Measurements from ENCODE around the gene KATNAL2. TPM values are rescaled to one million over a fixed set of nuclear protein-coding genes. Genes with fewer than 3 reads are reported as not detected.
A peak's percentile ranks its signal among the peaks of the same experiment; 100 is the strongest.

The KATNAL2 gene
- polyA plus RNA-seq, 1 of the 3 experiments (the other 2 are of a cell fraction): 6.5 TPM

- peak; percentile 93 for DNase-seq
- H3K9me2 ChIP-seq: no peaks in the 10 kb centered on the region
- H3K4me3 ChIP-seq (ENCODE audit: low read depth in 2 of 2, low read length in 1 of 2): peak within 1 kb of the TSS; percentile 85 to 93
- H3K36me3 ChIP-seq (replicated peaks in 1 of 2; ENCODE audit: control insufficient read depth in 1 of 2, insufficient read depth in 2 of 2, low read length in 1 of 2): peaks cover 24 to 27% of the 10 kb centered on the region in 2 experiments
- H3F3A ChIP-seq (replicated peaks; ENCODE audit: insufficient read depth): no peaks in the 10 kb centered on the region
- no peaks in the 10 kb centered on the region for H3K27me3 ChIP-seq (ENCODE audit: insufficient read depth)
- H3K9me3 ChIP-seq: no peaks in the 10 kb centered on the region
- H3K9ac ChIP-seq: peak within 1 kb of the TSS; percentile 86
- ChIA-PET POLR2A (interaction anchor here (0.7 to 2.3 kb wide), 12 partner anchors 10 to 86 kb away, joined by 3 to 10 read pairs (median 4); partner anchors contain the start of gene IER3IP1), CTCF (interaction anchor here (0.6 to 2.3 kb wide), 11 partner anchors 12 to 977 kb away, joined by 3 to 15 read pairs (median 3); a partner anchor contains a TSS)
- H3K27ac ChIP-seq (ENCODE audit: low read depth in 2 of 2, low read length in 1 of 2): peak within 1 kb of the TSS; percentile 91 to 98
- H3K79me2 ChIP-seq (ENCODE audit: insufficient read depth): peaks cover 48% of the 10 kb centered on the region
- H2AFZ ChIP-seq (ENCODE audit: low read depth): peak within 1 kb of the TSS; percentile 97
- H4K20me1 ChIP-seq (ENCODE audit: insufficient read depth): peaks cover 1% of the 10 kb centered on the region
- peak within 1 kb of the TSS; percentile 96 for H3K4me2 ChIP-seq
- WGBS (ENCODE audit: low lambda C conversion rate): 1% methylated on average over 10 of the region's 70 CpGs
- H3K4me1 ChIP-seq (ENCODE audit: control insufficient read depth in 1 of 2, insufficient read depth in 2 of 2, low read depth in 1 of 2, low read length in 1 of 2): peaks cover 0 to 18% of the 10 kb centered on the region in 2 experiments; a peak in 2 of 4 replicates
- peak; percentile 71 for TF ChIP-seq ELF1 (IDR thresholded peaks at IDR 0.05)
- TF ChIP-seq FOXJ3 (CRISPR knock-in tag; IDR thresholded peaks at IDR 0.05): no peak
- peak; percentile 91 for TF ChIP-seq GABPA (IDR thresholded peaks at IDR 0.05; ENCODE audit: low read depth)
- no peak for TF ChIP-seq USF1 (IDR thresholded peaks at IDR 0.05; ENCODE audit: borderline replicate concordance, low read depth)
- TF ChIP-seq GATA2 (CRISPR knock-in tag; IDR thresholded peaks at IDR 0.05): no peak
- TF ChIP-seq ZBTB33 (IDR thresholded peaks at IDR 0.05; ENCODE audit: borderline replicate concordance, low read depth): 0 out of 2 replicates have a peak, but pooled peaks have one; percentile 38
- peak; percentile 56 for TF ChIP-seq MAX (IDR thresholded peaks at IDR 0.05; ENCODE audit: low read depth)
- no peak for TF ChIP-seq RCOR1 (IDR thresholded peaks at IDR 0.05; ENCODE audit: low read length)
- no peak for TF ChIP-seq RAD21 (IDR thresholded peaks at IDR 0.05; ENCODE audit: low read length)
- TF ChIP-seq CTCF (IDR thresholded peaks at IDR 0.05): no peak
- no peak for TF ChIP-seq JUND (IDR thresholded peaks at IDR 0.05)
- no peak for TF ChIP-seq SMC3 (IDR thresholded peaks at IDR 0.05; ENCODE audit: low read depth, low read length)
- peak; percentile 95 for TF ChIP-seq POLR2AphosphoS5 (IDR thresholded peaks at IDR 0.05; ENCODE audit: low read depth, low read length)
- peak; percentile 25 for TF ChIP-seq CHD2 (IDR thresholded peaks at IDR 0.05; ENCODE audit: low read length, partially characterized antibody)
- peak; percentile 85 for TF ChIP-seq TAF1 (IDR thresholded peaks at IDR 0.05; ENCODE audit: borderline replicate concordance, low read depth, low read length)
- TF ChIP-seq TEAD4 (IDR thresholded peaks at IDR 0.05; ENCODE audit: borderline replicate concordance, insufficient read depth): no peak
- 0 out of 2 replicates have a peak, but pooled peaks have one; percentile 3 for TF ChIP-seq FOSL2 (IDR thresholded peaks at IDR 0.05; ENCODE audit: borderline replicate concordance, low read depth)
- peak; percentile 69; the same call in 1 of the 2 replicates for TF ChIP-seq MXI1 (IDR thresholded peaks at IDR 0.05; ENCODE audit: low read depth, low read length)
- TF ChIP-seq RFX5 (IDR thresholded peaks at IDR 0.05; ENCODE audit: low read length): no peak
- peak; percentile 47; the same call in 1 of the 2 replicates for TF ChIP-seq SIN3A (IDR thresholded peaks at IDR 0.05; ENCODE audit: borderline replicate concordance, low read depth, low read length)
- TF ChIP-seq NFIC (IDR thresholded peaks at IDR 0.05; ENCODE audit: borderline replicate concordance): no peak
- TF ChIP-seq RXRA (IDR thresholded peaks at IDR 0.05; ENCODE audit: borderline replicate concordance, low read depth): no peak
- TF ChIP-seq NRF1 (IDR thresholded peaks at IDR 0.05; ENCODE audit: low read depth, low read length): peak; percentile 93
- no peak for TF ChIP-seq EZH2phosphoT487 (IDR thresholded peaks at IDR 0.05; ENCODE audit: borderline replicate concordance, low read depth)
- TF ChIP-seq YY1 (IDR thresholded peaks at IDR 0.05; ENCODE audit: low read depth): peak; percentile 54; the same call in 1 of the 2 replicates
Observed at GRCh38 chr18:47150029-47150823, 232.8 kb downstream of the KATNAL2 start, which contains the start of gene HDHD2. Gene HDHD2 (minus strand): TSS chr18:47150500. CDS start chr18:47136439, 14,061 bp downstream.
